ENCODE measurements around the gene VPS41.

VPS41 gene

GRCh38 chr7:38908759-38909335, at the start of gene VPS41:
Gene VPS41 (minus strand): TSS chr7:38909191. CDS start chr7:38909174, 17 bp downstream.
- Histone ChIP-seq H3K9me3 (ENCODE audit: control insufficient read depth, insufficient read depth, low read depth, low read length) (no peaks in the 10 kb centered on the region), H3K4me3 (ENCODE audit: low read depth, low read length) (peak within 1 kb of the TSS; percentile 59), H3K36me3 (ENCODE audit: control insufficient read depth in 2 of 2, insufficient read depth in 1 of 2, low read length in 2 of 2) (no peaks in the 10 kb centered on the region), H3K4me1 (ENCODE audit: control insufficient read depth, insufficient read depth, low read length) (peaks cover 3% of the 10 kb centered on the region; the same call in 1 of the 2 replicates), H3K27ac (ENCODE audit: extremely low read depth, low read depth, low read length) (no peak within 1 kb of the TSS)
- POLR2A ChIA-PET: interaction anchor here (0.5 to 0.7 kb wide), 6 partner anchors 174 to 875 kb away, joined by 3 to 7 read pairs (median 3); no protein-coding TSS in a partner anchor
- CTCF ChIA-PET: interaction anchor here (0.6 to 1.1 kb wide), 4 partner anchors 27 to 914 kb away, joined by 3 to 5 read pairs (median 4); no protein-coding TSS in a partner anchor
- no peak for TF ChIP-seq ZBTB44 (tag by site-specific recombination; IDR thresholded peaks at IDR 0.05)
- peak; percentile 84 for TF ChIP-seq ZBTB17 (tag by site-specific recombination; IDR thresholded peaks at IDR 0.05)
- peak; percentile 96 for TF ChIP-seq ZNF76 (tag by site-specific recombination; IDR thresholded peaks at IDR 0.05; ENCODE audit: borderline replicate concordance, low read depth)
- TF ChIP-seq, protein P1, sequence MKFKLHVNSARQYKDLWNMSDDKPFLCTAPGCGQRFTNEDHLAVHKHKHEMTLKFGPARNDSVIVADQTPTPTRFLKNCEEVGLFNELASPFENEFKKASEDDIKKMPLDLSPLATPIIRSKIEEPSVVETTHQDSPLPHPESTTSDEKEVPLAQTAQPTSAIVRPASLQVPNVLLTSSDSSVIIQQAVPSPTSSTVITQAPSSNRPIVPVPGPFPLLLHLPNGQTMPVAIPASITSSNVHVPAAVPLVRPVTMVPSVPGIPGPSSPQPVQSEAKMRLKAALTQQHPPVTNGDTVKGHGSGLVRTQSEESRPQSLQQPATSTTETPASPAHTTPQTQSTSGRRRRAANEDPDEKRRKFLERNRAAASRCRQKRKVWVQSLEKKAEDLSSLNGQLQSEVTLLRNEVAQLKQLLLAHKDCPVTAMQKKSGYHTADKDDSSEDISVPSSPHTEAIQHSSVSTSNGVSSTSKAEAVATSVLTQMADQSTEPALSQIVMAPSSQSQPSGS (tag by site-specific recombination; IDR thresholded peaks at IDR 0.05; ENCODE audit: low read depth): no peak
- TF ChIP-seq KLF16 (tag by site-specific recombination; IDR thresholded peaks at IDR 0.05): peak; percentile 86
- TF ChIP-seq ZNF24 (tag by site-specific recombination; IDR thresholded peaks at IDR 0.05): peak; percentile 48; the same call in 1 of the 2 replicates
- peak; percentile 60 for TF ChIP-seq GLIS2 (tag by site-specific recombination; IDR thresholded peaks at IDR 0.05)
- no peak for TF ChIP-seq CTCF (tag by site-specific recombination; IDR thresholded peaks at IDR 0.05)
- no peak for TF ChIP-seq ZNF280D (tag by site-specific recombination; IDR thresholded peaks at IDR 0.05)
- TF ChIP-seq, protein P2, sequence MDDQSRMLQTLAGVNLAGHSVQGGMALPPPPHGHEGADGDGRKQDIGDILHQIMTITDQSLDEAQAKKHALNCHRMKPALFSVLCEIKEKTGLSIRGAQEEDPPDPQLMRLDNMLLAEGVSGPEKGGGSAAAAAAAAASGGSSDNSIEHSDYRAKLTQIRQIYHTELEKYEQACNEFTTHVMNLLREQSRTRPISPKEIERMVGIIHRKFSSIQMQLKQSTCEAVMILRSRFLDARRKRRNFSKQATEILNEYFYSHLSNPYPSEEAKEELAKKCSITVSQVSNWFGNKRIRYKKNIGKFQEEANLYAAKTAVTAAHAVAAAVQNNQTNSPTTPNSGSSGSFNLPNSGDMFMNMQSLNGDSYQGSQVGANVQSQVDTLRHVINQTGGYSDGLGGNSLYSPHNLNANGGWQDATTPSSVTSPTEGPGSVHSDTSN (CRISPR knock-in tag; IDR thresholded peaks at IDR 0.05): no peak
- TF ChIP-seq KLF9 (tag by site-specific recombination; IDR thresholded peaks at IDR 0.05; ENCODE audit: low read depth): peak; percentile 74
- TF ChIP-seq SP2 (tag by site-specific recombination; IDR thresholded peaks at IDR 0.05): no peak
- no peak for TF ChIP-seq SCRT2 (tag by site-specific recombination; IDR thresholded peaks at IDR 0.05)
- TF ChIP-seq ZNF837 (tag by site-specific recombination; IDR thresholded peaks at IDR 0.05): no peak
- TF ChIP-seq YY1 (tag by site-specific recombination; IDR thresholded peaks at IDR 0.05): peak; percentile 77; the same call in 1 of the 2 replicates
- TF ChIP-seq PRDM2 (tag by site-specific recombination; IDR thresholded peaks at IDR 0.05; ENCODE audit: borderline replicate concordance): no peak
- no peak for TF ChIP-seq ZNF157 (tag by site-specific recombination; IDR thresholded peaks at IDR 0.05)
- TF ChIP-seq KLF10 (tag by site-specific recombination; IDR thresholded peaks at IDR 0.05): peak; percentile 52
- TF ChIP-seq ZNF707 (tag by site-specific recombination; IDR thresholded peaks at IDR 0.05): no peak
- TF ChIP-seq ZEB2 (tag by site-specific recombination; IDR thresholded peaks at IDR 0.05): peak; percentile 84
- TF ChIP-seq ZNF138 (tag by site-specific recombination; IDR thresholded peaks at IDR 0.05; ENCODE audit: borderline replicate concordance): no peak
- TF ChIP-seq ZBTB8A (tag by site-specific recombination; IDR thresholded peaks at IDR 0.05): no peak

All from HEK293 (cell line).